Right atrium auricular region (tissue), 2 donors: Measurements from ENCODE around the gene FRMD4A. TPM values are rescaled to one million over a fixed set of nuclear protein-coding genes. Genes with fewer than 3 reads are reported as not detected.

ENCODE experiments used
- DNase-seq: peaks from one replicate; pipeline ENCODE4 v3.0.0-alpha.2; 2019; ENCODE audit warnings: low spot score
- H3K27ac ChIP-seq, 2 donors: fragments of 200-600 bp; sonication (generic); 1 replicate in 1 of 2; 2 replicates in 1 of 2; pipeline ENCODE4 v1.5.1; 2016 to 2019
- H3K27me3 ChIP-seq, 2 donors: fragments of 200-600 bp; sonication (generic); one replicate each; pipeline versions ENCODE4 v1.5.1 to v1.6.0; 2017 to 2019
- H3K36me3 ChIP-seq: fragments of 200-600 bp; sonication (generic); one replicate; pipeline ENCODE4 v1.5.1; 2016
- H3K4me1 ChIP-seq, 2 donors: fragments of 200-600 bp; sonication (generic); one replicate each; pipeline versions ENCODE4 v1.5.1 to v1.6.0; 2017 to 2019
- H3K4me3 ChIP-seq, 2 donors: fragments of 200-600 bp; sonication (generic); 1 replicate in 1 of 2; 2 replicates in 1 of 2; pipeline ENCODE4 v1.5.1; 2017 to 2019; ENCODE audit warnings: mild to moderate bottlenecking in 1 of 2, moderate library complexity in 1 of 2
- H3K9me3 ChIP-seq, 2 donors: fragments of 200-600 bp; sonication (generic); one replicate each; pipeline ENCODE4 v1.5.1; 2019
- total RNA-seq, 2 donors: library from RNA; depleted of rRNA; stranded (reverse); fragments of >200 nt; gene quantifications; one replicate each; pipeline ENCODE4 v1.1.0, GENCODE V29; 2016
- TF ChIP-seq, protein P1 (sequence below), 2 donors: fragments of 200-600 bp; sonication (generic); IDR thresholded peaks; one replicate each; pipeline ENCODE4 v1.5.1; 2019; ENCODE audit warnings: antibody characterized with exemption in 2 of 2

Gene FRMD4A
- total RNA-seq, 2 donors from 2014 or later: 15.9 to 22.9 TPM

DNA sequence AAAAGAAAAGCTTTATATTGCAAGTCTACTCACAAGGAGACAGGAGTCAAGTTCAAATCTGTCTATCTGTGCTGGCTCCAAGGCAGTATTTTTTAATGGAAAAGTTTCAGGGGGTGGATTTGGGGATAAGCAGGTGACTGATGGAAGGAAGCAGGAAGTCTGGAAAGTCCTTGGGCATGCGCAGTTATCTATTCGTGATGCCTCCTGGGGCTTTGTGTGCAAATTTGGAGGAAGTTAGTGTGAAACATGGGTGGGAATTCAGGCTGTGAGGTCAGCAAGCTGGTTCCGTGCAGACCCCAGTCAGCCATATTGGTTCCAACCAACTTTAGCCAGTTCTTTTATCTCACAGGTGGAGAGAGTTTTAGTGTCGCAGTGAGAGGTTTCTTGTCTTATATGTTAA lies 140.0 kb downstream of the FRMD4A start:
- Histone ChIP-seq H3K9me3 (no peaks in the 10 kb centered on the region), H3K4me3 (no peak overlapping the region), H3K4me1 (no peaks in the 10 kb centered on the region), H3K27ac (no peak overlapping the region), H3K27me3 (no peaks in the 10 kb centered on the region), H3K36me3 (no peaks in the 10 kb centered on the region)
- no peak for DNase-seq
- TF ChIP-seq, protein P1, sequence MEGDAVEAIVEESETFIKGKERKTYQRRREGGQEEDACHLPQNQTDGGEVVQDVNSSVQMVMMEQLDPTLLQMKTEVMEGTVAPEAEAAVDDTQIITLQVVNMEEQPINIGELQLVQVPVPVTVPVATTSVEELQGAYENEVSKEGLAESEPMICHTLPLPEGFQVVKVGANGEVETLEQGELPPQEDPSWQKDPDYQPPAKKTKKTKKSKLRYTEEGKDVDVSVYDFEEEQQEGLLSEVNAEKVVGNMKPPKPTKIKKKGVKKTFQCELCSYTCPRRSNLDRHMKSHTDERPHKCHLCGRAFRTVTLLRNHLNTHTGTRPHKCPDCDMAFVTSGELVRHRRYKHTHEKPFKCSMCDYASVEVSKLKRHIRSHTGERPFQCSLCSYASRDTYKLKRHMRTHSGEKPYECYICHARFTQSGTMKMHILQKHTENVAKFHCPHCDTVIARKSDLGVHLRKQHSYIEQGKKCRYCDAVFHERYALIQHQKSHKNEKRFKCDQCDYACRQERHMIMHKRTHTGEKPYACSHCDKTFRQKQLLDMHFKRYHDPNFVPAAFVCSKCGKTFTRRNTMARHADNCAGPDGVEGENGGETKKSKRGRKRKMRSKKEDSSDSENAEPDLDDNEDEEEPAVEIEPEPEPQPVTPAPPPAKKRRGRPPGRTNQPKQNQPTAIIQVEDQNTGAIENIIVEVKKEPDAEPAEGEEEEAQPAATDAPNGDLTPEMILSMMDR (IDR thresholded peaks at IDR 0.05): no peak

- H3K4me1 ChIP-seq: no peaks in the 10 kb centered on the region
- H3K27me3 ChIP-seq: no peaks in the 10 kb centered on the region
- TF ChIP-seq, protein P1 (IDR thresholded peaks at IDR 0.05): no peak
- H3K9me3 ChIP-seq: no peaks in the 10 kb centered on the region
- no peak for DNase-seq
- H3K27ac ChIP-seq: no peak overlapping the region
- H3K4me3 ChIP-seq: no peak overlapping the region
- H3K36me3 ChIP-seq: no peaks in the 10 kb centered on the region
Observed at GRCh38 chr10:14186245-14186644, 144.5 kb downstream of the FRMD4A start.

GRCh38 chr10:14185316-14186045 lies 145.2 kb downstream of the FRMD4A start:
- H3K27ac ChIP-seq: no peak overlapping the region
- no peaks in the 10 kb centered on the region for H3K27me3 ChIP-seq
- H3K36me3 ChIP-seq: no peaks in the 10 kb centered on the region
- TF ChIP-seq, protein P1 (IDR thresholded peaks at IDR 0.05): no peak
- no peak for DNase-seq
- H3K4me1 ChIP-seq: no peaks in the 10 kb centered on the region
- H3K9me3 ChIP-seq: no peaks in the 10 kb centered on the region
- H3K4me3 ChIP-seq: no peak overlapping the region

DNA sequence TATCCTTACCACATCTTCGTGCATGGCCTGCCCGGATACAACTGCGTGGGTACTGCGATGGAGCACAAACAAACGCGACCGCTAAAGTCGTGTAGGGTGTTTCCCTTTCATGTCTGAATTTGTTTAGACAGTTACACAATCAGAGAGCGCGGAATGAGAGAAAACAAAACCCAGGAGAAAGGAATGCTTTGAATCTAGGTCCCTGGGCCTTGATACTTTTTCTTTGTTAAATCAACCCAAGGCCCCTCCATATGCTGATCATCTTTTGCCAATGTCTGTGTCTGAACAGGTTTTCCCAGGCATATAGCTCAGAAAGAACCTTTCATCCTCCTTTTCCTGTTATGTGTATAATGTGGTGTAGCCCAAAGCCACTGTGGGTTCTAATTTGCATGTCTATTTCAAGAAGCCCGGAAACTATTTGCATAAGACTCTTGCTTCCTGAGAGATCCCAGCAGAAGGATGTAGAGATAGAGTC lies 145.8 kb downstream of the FRMD4A start:
- Histone ChIP-seq H3K4me3 (no peak overlapping the region), H3K36me3 (no peaks in the 10 kb centered on the region), H3K4me1 (no peaks in the 10 kb centered on the region), H3K27me3 (no peaks in the 10 kb centered on the region), H3K9me3 (no peaks in the 10 kb centered on the region), H3K27ac (no peak overlapping the region)
- TF ChIP-seq, protein P1 (IDR thresholded peaks at IDR 0.05): no peak
- no peak for DNase-seq

DNA sequence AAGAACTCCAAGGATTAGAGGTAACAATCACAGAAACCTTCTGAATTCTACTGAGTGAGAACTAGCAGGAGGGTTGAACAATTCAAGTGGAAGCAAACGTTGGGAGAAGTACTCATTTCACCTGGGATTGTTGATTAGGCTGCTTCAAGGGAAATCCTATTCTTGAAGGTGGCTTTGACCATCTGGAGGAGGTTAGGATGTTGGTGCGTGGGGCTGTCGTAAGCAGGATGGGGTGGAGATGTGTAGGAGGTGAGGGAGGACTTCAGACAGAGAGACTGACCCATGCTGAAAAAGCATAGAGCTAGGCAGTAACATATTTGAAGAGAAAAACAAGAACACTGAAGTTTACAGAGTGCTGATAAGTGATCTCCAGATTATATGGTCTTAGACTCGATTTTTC lies 147.9 kb downstream of the FRMD4A start:
- DNase-seq: no peak
- no peaks in the 10 kb centered on the region for H3K27me3 ChIP-seq
- H3K36me3 ChIP-seq: no peaks in the 10 kb centered on the region
- H3K4me3 ChIP-seq: no peak overlapping the region
- TF ChIP-seq, protein P1 (IDR thresholded peaks at IDR 0.05): no peak
- no peaks in the 10 kb centered on the region for H3K4me1 ChIP-seq
- no peak overlapping the region for H3K27ac ChIP-seq
- H3K9me3 ChIP-seq: no peaks in the 10 kb centered on the region

- Histone ChIP-seq H3K36me3 (no peaks in the 10 kb centered on the region), H3K9me3 (no peaks in the 10 kb centered on the region), H3K4me1 (no peaks in the 10 kb centered on the region), H3K27me3 (no peaks in the 10 kb centered on the region), H3K4me3 (no peak overlapping the region), H3K27ac (no peak overlapping the region)
- DNase-seq: no peak
- TF ChIP-seq, protein P1 (IDR thresholded peaks at IDR 0.05): no peak
Observed at GRCh38 chr10:14181567-14181936, 149.2 kb downstream of the FRMD4A start.
